HCT116 (cell line): ENCODE measurements around the gene MYL6B.

Experiments
- EGR1 ChIP-seq: IDR thresholded peaks from 2 replicates; pipeline ENCODE4 v1.6.1; 2012; ENCODE audit warnings: low read depth
- EZH2 ChIP-seq: fragments of 200-600 bp; sonication (generic); IDR thresholded peaks from 2 replicates; pipeline ENCODE4 v1.6.1; 2017; ENCODE audit warnings: antibody characterized with exemption, mixed run types
- POLR2A ChIP-seq: IDR thresholded peaks from 2 replicates; pipeline ENCODE4 v1.7.0; 2011; ENCODE audit warnings: borderline replicate concordance; ENCODE audit not compliant: insufficient read depth, insufficient read length; ENCODE audit errors: extremely low read depth
- RAD21 ChIP-seq: IDR thresholded peaks from 2 replicates; pipeline ENCODE4 v1.6.1; 2012; ENCODE audit warnings: low read depth, mild to moderate bottlenecking
- ZFX ChIP-seq: fragments of 450-650 bp; IDR thresholded peaks from 2 replicates; pipeline ENCODE4 v1.6.1; 2017
- TF ChIP-seq, protein P1 (sequence below): IDR thresholded peaks from 2 replicates; pipeline ENCODE4 v1.6.1; 2012; ENCODE audit warnings: low read depth
- TF ChIP-seq, protein P2 (sequence below), 3 experiments: fragments of 200-600 bp in 1 of 3; sonication (generic) in 1 of 3; IDR thresholded peaks in 2 of 3; conservative IDR thresholded peaks in 1 of 3; 2 replicates each; pipeline ENCODE4 v1.5.1; 2012 to 2017; ENCODE audit warnings: low read depth in 2 of 3, low read length in 2 of 3, antibody characterized with exemption in 1 of 3, borderline replicate concordance in 1 of 3, control low read depth in 1 of 3, mild to moderate bottlenecking in 1 of 3, mixed read lengths in 1 of 3, mixed run types in 1 of 3, moderate library complexity in 1 of 3; ENCODE audit not compliant: insufficient read depth in 1 of 3
- TF ChIP-seq, protein P3 (sequence below): IDR thresholded peaks from 2 replicates; pipeline ENCODE4 v1.6.1; 2012
- TF ChIP-seq, protein P4 (sequence below): IDR thresholded peaks from 2 replicates; pipeline ENCODE4 v1.6.1; 2011; ENCODE audit warnings: mild to moderate bottlenecking, low read length, moderate library complexity; ENCODE audit not compliant: insufficient replicate concordance; ENCODE audit errors: extremely low read depth

DNA sequence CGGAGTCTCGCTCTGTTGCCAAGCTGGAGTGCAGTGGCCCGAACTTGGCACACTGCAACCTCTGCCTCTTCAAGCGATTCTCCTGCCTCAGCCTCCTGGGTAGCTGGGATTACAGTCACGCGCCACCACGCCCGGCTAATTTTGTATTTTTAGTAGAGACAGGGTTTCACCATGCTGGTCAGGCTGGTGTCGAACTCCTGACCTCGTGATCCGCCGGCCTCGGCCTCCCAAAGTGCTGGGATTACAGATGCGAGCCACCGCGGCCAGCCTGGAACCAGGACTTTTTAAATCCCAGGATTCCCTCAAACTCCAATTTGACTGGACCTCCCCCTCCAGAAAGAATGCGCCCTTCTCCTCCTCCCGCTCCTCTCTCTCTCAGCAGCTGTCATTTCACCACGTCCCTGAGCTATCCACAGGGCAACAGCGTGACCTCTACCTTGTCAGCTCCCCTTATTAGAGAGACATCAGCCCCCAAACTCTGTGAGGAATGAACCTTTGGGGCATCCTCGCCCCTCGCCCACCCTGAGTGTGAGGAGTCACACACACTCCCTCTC is 22.4 kb upstream of the MYL6B start:
- TF ChIP-seq, protein P1, sequence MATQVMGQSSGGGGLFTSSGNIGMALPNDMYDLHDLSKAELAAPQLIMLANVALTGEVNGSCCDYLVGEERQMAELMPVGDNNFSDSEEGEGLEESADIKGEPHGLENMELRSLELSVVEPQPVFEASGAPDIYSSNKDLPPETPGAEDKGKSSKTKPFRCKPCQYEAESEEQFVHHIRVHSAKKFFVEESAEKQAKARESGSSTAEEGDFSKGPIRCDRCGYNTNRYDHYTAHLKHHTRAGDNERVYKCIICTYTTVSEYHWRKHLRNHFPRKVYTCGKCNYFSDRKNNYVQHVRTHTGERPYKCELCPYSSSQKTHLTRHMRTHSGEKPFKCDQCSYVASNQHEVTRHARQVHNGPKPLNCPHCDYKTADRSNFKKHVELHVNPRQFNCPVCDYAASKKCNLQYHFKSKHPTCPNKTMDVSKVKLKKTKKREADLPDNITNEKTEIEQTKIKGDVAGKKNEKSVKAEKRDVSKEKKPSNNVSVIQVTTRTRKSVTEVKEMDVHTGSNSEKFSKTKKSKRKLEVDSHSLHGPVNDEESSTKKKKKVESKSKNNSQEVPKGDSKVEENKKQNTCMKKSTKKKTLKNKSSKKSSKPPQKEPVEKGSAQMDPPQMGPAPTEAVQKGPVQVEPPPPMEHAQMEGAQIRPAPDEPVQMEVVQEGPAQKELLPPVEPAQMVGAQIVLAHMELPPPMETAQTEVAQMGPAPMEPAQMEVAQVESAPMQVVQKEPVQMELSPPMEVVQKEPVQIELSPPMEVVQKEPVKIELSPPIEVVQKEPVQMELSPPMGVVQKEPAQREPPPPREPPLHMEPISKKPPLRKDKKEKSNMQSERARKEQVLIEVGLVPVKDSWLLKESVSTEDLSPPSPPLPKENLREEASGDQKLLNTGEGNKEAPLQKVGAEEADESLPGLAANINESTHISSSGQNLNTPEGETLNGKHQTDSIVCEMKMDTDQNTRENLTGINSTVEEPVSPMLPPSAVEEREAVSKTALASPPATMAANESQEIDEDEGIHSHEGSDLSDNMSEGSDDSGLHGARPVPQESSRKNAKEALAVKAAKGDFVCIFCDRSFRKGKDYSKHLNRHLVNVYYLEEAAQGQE = no peak
- no peak for TF ChIP-seq EZH2
- TF ChIP-seq EGR1 = no peak
- TF ChIP-seq, protein P2, sequence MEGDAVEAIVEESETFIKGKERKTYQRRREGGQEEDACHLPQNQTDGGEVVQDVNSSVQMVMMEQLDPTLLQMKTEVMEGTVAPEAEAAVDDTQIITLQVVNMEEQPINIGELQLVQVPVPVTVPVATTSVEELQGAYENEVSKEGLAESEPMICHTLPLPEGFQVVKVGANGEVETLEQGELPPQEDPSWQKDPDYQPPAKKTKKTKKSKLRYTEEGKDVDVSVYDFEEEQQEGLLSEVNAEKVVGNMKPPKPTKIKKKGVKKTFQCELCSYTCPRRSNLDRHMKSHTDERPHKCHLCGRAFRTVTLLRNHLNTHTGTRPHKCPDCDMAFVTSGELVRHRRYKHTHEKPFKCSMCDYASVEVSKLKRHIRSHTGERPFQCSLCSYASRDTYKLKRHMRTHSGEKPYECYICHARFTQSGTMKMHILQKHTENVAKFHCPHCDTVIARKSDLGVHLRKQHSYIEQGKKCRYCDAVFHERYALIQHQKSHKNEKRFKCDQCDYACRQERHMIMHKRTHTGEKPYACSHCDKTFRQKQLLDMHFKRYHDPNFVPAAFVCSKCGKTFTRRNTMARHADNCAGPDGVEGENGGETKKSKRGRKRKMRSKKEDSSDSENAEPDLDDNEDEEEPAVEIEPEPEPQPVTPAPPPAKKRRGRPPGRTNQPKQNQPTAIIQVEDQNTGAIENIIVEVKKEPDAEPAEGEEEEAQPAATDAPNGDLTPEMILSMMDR (IDR thresholded peaks at IDR 0.05 in 2 of 3, conservative IDR thresholded peaks at IDR 0.05 in 1 of 3; ENCODE audit: borderline replicate concordance in 1 of 3, insufficient read depth in 1 of 3, low read depth in 2 of 3, low read length in 2 of 3) = no peak
- TF ChIP-seq RAD21 = no peak
- TF ChIP-seq ZFX = no peak
- TF ChIP-seq, protein P3, sequence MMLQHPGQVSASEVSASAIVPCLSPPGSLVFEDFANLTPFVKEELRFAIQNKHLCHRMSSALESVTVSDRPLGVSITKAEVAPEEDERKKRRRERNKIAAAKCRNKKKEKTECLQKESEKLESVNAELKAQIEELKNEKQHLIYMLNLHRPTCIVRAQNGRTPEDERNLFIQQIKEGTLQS = no peak
- no peak for TF ChIP-seq POLR2A
- TF ChIP-seq, protein P4, sequence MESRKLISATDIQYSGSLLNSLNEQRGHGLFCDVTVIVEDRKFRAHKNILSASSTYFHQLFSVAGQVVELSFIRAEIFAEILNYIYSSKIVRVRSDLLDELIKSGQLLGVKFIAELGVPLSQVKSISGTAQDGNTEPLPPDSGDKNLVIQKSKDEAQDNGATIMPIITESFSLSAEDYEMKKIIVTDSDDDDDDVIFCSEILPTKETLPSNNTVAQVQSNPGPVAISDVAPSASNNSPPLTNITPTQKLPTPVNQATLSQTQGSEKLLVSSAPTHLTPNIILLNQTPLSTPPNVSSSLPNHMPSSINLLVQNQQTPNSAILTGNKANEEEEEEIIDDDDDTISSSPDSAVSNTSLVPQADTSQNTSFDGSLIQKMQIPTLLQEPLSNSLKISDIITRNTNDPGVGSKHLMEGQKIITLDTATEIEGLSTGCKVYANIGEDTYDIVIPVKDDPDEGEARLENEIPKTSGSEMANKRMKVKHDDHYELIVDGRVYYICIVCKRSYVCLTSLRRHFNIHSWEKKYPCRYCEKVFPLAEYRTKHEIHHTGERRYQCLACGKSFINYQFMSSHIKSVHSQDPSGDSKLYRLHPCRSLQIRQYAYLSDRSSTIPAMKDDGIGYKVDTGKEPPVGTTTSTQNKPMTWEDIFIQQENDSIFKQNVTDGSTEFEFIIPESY = no peak
